Erythroblast (primary cell): ENCODE results near the gene THAP7.

Source experiments
- GATA1 ChIP-seq: IDR thresholded peaks from 2 replicates; pipeline ENCODE4 v1.6.1; 2011; ENCODE audit warnings: low read depth, mild to moderate bottlenecking, control low read depth, low read length, moderate library complexity
- POLR2A ChIP-seq: IDR thresholded peaks from 2 replicates; pipeline ENCODE4 v1.6.1; 2011; ENCODE audit warnings: mild to moderate bottlenecking, low read length

DNA sequence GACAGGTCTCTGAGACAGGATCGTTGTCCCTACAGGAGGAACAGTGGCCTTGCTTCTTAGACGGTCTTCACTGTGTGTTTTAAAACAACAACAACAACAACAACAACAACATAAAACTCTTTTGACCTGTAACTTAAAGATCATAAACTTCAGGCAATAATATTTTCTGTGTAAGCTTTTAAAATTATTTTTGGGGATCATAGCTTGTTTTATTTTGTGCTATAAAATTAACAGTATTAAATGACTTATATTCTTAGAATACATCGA is 48.6 kb downstream of the THAP7 start:
- TF ChIP-seq POLR2A: no peak
- TF ChIP-seq GATA1: no peak
